Activated T-cell treated with anti-CD3 and anti-CD28 coated beads for 4 hours (primary cell): ENCODE results near the gene ADGRA3.

Source experiments
- DNase-seq: peaks from one replicate; pipeline ENCODE4 v3.0.0-alpha.2; 2020

The ADGRA3 gene

DNA sequence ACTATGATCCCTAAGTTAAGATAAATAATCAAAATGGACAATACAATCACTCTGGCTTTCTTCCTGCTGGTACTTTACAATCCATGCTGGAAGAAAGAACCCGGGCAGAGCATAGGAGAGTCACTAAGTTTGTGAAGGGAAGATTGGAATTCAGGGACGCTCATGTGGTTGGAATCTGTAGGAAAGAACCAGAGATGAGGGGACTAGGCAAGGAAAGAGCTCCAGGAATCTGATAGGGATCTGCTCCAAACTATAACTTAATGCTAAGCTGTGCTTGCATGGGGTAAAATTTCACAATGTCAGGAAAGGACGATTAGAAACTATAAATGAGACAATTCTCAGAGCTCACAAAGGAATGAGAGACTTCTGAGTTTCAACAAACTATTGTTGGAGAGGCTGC lies 167.5 kb downstream of the ADGRA3 start:
- no peak for DNase-seq

DNA sequence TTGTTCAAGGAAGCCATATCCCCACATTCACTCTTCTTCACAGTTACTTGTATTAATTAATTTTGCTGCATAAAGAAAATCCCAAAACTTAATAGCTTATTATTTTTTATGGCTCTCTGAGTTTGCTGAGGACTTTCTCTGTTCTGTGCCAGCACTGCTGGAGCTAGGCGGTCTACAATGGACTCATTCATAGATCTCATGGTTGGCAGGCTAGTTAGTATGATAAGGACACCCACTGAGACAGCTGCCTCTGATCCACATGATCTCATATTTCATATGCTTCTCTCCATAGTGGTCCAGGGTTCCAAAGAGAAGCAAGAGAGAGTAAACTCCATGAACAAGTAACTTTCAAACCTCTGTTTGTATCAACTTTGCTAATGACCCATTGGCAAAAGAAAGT lies 170.2 kb downstream of the ADGRA3 start:
- DNase-seq = no peak

DNA sequence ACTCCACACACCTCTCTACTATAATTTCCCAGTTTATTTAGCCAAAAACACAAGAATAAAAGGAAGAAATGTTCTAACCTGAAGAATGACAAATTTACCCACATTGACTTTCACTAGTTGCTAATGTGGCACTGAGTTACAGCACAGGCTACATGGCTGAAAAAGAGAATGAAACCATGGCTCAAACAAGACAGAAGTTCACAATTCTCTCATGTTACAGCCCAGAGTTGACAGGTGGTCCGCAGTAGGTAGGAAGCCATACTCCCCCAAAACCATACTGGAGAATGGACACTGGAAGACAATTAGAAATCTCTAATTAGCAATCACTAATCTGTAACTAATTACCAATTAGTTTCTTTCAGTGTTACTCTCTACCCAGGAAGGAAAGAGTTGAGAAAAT lies 170.8 kb downstream of the ADGRA3 start:
- no peak for DNase-seq

DNA sequence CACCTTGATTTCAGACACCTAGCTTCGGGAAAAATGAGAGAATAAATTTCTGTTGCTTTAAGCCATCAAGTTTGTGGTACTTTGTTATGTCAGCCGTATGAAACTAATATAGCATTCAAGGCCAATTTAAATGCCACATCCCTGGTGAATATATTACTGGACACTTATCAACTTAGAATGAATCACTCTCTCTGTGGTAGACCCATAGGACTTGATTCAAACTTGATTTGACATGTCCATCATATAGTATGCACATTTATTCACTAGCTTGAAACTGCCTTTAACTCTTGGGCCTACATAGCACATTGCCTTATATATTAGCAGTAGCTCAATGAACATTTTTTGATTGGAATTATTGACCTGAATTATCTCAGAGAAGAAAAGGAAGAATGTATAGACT lies 172.3 kb downstream of the ADGRA3 start:
- DNase-seq = no peak

DNA sequence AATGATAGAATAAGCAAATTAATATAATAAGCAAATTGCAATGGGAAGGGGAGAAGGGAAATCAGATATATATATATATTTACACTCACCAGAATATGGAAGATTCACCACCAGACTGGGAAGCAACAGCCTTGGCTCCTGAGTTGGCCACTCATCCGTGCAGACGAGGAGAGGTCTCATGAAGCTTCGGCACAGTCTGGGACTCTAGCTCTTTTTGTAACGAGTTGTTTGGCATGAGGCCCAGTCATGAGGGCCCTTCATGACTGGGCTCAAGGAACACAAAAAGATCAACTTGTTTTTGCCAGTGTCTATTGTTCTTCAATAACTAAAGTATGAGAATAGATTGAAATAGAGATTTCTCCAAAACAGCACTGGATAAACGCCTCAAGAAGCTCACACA lies 176.4 kb downstream of the ADGRA3 start:
- DNase-seq = no peak

DNA sequence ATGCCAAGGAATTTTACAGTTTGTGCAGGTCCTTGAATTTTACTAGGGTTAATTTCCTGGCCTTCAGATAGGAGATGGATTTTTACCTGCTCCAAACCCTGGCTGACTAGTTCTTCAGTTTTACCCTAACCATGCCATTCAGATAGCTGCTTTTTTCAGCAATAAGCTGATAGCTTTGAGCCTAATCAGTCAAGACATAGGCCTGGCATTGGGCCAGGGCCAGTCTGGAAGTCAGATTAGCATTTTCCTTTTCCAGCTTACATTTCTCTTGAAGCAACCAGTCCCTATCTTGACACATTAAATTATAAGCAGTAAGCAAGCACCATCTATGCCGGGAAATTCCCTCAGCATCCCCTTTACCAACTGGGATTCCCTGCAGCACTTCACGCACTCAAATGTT lies 177.1 kb downstream of the ADGRA3 start:
- no peak for DNase-seq
